SU-DHL-6 (cell line): ENCODE data around the gene ACTN3.

Source experiments
- H2AFZ ChIP-seq: fragments of 200-600 bp; sonication (generic); 2 replicates; pipeline ENCODE4 v1.6.1; 2014; ENCODE audit warnings: low read depth, mild to moderate bottlenecking, moderate library complexity, mixed read lengths, antibody characterized with exemption, low read length; ENCODE audit not compliant: severe bottlenecking
- H3F3A ChIP-seq: fragments of 200-600 bp; shearing (Covaris generic); 2 replicates; pipeline ENCODE4 v1.6.0; 2016; ENCODE audit warnings: antibody characterized with exemption, mild to moderate bottlenecking; ENCODE audit not compliant: insufficient read depth
- H3K27ac ChIP-seq: fragments of 200-600 bp; sonication (generic); 2 replicates; pipeline ENCODE4 v1.5.1; 2016; ENCODE audit warnings: low read depth, mild to moderate bottlenecking, low read length, moderate library complexity, mixed read lengths
- H3K27me3 ChIP-seq: fragments of 200-600 bp; sonication (generic), shearing (Covaris generic); 2 replicates; pipeline ENCODE4 v1.6.0; 2014; ENCODE audit warnings: mild to moderate bottlenecking, low read length
- H3K36me3 ChIP-seq: fragments of 200-600 bp; sonication (generic); 2 replicates; pipeline ENCODE4 v1.6.1; 2014; ENCODE audit warnings: mild to moderate bottlenecking, low read length, mixed read lengths
- H3K4me2 ChIP-seq: fragments of 300-600, 200-600 bp; shearing (Covaris generic), sonication (generic); 2 replicates; pipeline ENCODE4 v1.6.0; 2014; ENCODE audit warnings: low read length, low read depth, mild to moderate bottlenecking; ENCODE audit not compliant: poor library complexity, severe bottlenecking
- H3K4me3 ChIP-seq: fragments of 200-600 bp; sonication (generic); 2 replicates; pipeline ENCODE4 v1.5.1; 2014; ENCODE audit warnings: antibody characterized with exemption, low read length, mild to moderate bottlenecking, mixed read lengths; ENCODE audit not compliant: insufficient read depth, poor library complexity, severe bottlenecking
- H3K79me2 ChIP-seq: fragments of 200-600 bp; sonication (generic); 2 replicates; pipeline ENCODE4 v1.6.1; 2014; ENCODE audit warnings: mild to moderate bottlenecking, low read length, moderate library complexity; ENCODE audit not compliant: insufficient read depth
- H3K9ac ChIP-seq: fragments of 200-600 bp; sonication (generic); 2 replicates; pipeline ENCODE4 v1.7.0; 2014; ENCODE audit warnings: mild to moderate bottlenecking, low read length
- H3K9me2 ChIP-seq: fragments of 200-600 bp; sonication (generic); replicated peaks from 2 replicates; pipeline ENCODE4 v1.6.1; 2014; ENCODE audit warnings: low read length; ENCODE audit not compliant: insufficient read depth
- H3K9me3 ChIP-seq: fragments of 200-600 bp; sonication (generic); 2 replicates; pipeline ENCODE4 v1.6.1; 2014; ENCODE audit warnings: low read length, mixed read lengths; ENCODE audit not compliant: insufficient read depth
- H4K20me1 ChIP-seq: fragments of 200-600 bp; sonication (generic); 2 replicates; pipeline ENCODE4 v1.6.1; 2014; ENCODE audit warnings: low read depth, mild to moderate bottlenecking, antibody characterized with exemption, low read length, moderate library complexity, mixed read lengths
- EZH2phosphoT487 ChIP-seq: fragments of 200-600 bp; sonication (generic), shearing (Covaris generic); conservative IDR thresholded peaks from 2 replicates; pipeline ENCODE4 v1.6.1; 2018; ENCODE audit warnings: mild to moderate bottlenecking, antibody characterized with exemption, low read length, moderate library complexity, mixed read lengths
- TF ChIP-seq, protein P1 (sequence below): fragments of 200-600 bp; sonication (generic); IDR thresholded peaks from one replicate; pipeline ENCODE4 v1.5.1; 2017; ENCODE audit warnings: antibody characterized with exemption, mild to moderate bottlenecking, low read length, moderate library complexity; ENCODE audit not compliant: insufficient read depth, poor library complexity, severe bottlenecking

Gene ACTN3

DNA sequence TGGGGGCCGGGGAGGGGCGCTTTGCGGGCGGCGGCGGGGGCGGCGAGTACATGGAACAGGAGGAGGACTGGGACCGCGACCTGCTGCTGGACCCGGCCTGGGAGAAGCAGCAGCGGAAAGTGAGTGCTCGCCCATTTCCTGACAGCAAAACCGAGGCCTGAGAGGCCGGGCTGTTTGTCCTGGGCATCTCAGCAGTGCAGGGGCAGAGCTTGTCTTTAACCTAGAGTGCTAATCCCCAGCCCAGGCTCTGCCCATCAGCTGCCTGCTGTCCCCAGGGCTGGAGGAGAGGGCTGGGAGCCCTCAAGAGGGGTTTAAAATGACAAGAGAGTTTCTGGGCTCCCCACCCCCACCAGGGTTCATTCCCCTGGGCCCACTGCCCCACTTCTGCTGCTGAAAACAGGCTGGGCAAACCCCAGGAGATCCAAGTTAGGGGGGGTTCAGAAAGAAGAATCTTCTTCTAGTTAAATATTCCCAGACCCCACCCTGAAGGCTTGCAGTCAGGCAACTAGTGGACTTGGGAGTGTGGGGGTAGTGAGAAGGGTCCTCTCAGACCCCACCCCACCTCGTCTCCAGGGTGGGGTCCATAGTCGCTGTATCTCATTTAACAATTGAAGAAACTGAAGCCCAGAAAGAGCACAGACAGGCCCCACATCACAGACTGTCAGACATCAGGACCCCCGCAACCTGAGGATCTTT is 411 bp downstream of the ACTN3 start:
- no peak overlapping the region for H3K9ac ChIP-seq
- peak overlapping the region; percentile 77 for H2AFZ ChIP-seq
- no peaks in the 10 kb centered on the region for H3K79me2 ChIP-seq
- H3F3A ChIP-seq: peaks cover 16% of the 10 kb centered on the region
- H3K9me3 ChIP-seq: no peaks in the 10 kb centered on the region
- peak overlapping the region; percentile 96 for H3K4me2 ChIP-seq
- TF ChIP-seq, protein P1, sequence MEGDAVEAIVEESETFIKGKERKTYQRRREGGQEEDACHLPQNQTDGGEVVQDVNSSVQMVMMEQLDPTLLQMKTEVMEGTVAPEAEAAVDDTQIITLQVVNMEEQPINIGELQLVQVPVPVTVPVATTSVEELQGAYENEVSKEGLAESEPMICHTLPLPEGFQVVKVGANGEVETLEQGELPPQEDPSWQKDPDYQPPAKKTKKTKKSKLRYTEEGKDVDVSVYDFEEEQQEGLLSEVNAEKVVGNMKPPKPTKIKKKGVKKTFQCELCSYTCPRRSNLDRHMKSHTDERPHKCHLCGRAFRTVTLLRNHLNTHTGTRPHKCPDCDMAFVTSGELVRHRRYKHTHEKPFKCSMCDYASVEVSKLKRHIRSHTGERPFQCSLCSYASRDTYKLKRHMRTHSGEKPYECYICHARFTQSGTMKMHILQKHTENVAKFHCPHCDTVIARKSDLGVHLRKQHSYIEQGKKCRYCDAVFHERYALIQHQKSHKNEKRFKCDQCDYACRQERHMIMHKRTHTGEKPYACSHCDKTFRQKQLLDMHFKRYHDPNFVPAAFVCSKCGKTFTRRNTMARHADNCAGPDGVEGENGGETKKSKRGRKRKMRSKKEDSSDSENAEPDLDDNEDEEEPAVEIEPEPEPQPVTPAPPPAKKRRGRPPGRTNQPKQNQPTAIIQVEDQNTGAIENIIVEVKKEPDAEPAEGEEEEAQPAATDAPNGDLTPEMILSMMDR: no peak
- TF ChIP-seq EZH2phosphoT487: no peak
- H3K27me3 ChIP-seq: no peaks in the 10 kb centered on the region
- no peaks in the 10 kb centered on the region for H3K36me3 ChIP-seq
- no peak overlapping the region for H3K27ac ChIP-seq
- no peak overlapping the region for H3K4me3 ChIP-seq
- no peaks in the 10 kb centered on the region for H3K9me2 ChIP-seq
- no peaks in the 10 kb centered on the region for H4K20me1 ChIP-seq

DNA sequence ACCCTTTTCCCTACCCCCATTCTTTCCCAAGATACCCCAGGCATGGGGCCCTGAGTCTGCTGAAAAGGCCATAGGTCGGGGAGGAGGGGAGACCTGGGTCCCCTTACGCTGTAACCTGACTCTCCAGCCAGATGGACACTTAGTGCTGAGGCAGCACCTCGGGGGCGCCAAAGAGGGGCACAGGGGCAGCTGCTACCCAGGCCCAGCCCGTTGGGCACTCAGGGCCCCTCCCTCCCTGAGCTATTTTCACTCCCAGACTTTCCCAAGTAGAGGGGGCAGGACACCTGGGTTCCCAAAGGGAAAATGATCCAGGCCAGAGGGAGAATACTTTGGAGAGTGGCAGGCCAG is 933 bp downstream of the ACTN3 start:
- Histone ChIP-seq H3K79me2 (no peaks in the 10 kb centered on the region), H3K4me2 (no peak overlapping the region), H2AFZ (no peak overlapping the region), H3K9ac (no peak overlapping the region), H3K4me3 (no peak overlapping the region), H4K20me1 (no peaks in the 10 kb centered on the region), H3K36me3 (no peaks in the 10 kb centered on the region), H3K9me3 (no peaks in the 10 kb centered on the region), H3K27ac (no peak overlapping the region), H3K9me2 (no peaks in the 10 kb centered on the region), H3K27me3 (no peaks in the 10 kb centered on the region), H3F3A (peaks cover 16% of the 10 kb centered on the region)
- TF ChIP-seq, protein P1: no peak
- TF ChIP-seq EZH2phosphoT487: no peak

DNA sequence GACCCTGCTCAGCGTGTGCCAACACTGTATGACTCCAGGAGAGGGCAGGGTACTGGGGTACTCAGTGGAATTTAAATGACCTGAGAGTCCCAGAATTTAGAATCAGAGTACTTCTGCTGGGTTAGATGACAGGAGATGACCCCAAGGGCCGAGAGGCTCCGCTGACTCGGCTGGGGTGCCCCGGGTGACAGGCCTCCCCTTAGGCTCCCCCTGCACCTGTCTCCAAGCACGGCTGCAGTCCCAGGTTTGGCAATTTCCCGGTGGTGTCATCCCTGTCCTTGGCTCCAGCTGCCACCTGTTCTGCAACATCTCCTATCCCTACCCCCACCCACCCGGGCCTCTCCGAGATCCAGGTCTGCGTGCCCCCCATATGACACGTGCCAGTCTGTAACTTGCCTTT is 1.3 kb downstream of the ACTN3 start:
- Histone ChIP-seq H3K9me3 (no peaks in the 10 kb centered on the region), H3K9me2 (no peaks in the 10 kb centered on the region), H3K36me3 (no peaks in the 10 kb centered on the region), H3K79me2 (no peaks in the 10 kb centered on the region), H3K9ac (no peak overlapping the region), H4K20me1 (no peaks in the 10 kb centered on the region), H3K4me2 (no peak overlapping the region), H3F3A (peaks cover 16% of the 10 kb centered on the region), H3K4me3 (no peak overlapping the region), H3K27ac (no peak overlapping the region), H2AFZ (no peak overlapping the region), H3K27me3 (no peaks in the 10 kb centered on the region)
- TF ChIP-seq, protein P1: no peak
- no peak for TF ChIP-seq EZH2phosphoT487
